Stimulated activated CD4-positive, alpha-beta T cell treated with anti-CD3 and anti-CD28 coated beads, Interleukin-2, amount 100 ng/mL, for 48 hours (primary cell): ENCODE results near the gene DCPS.
A peak's percentile ranks its signal among the peaks of the same experiment; 100 is the strongest.
"Not testable (repeated sequence)": the region's sequence is repeated elsewhere in the genome, so short reads cannot be mapped to it uniquely, and the experiment has no call there.

ENCODE experiments used
- DNase-seq, 2 donors: peaks; one replicate each; pipeline ENCODE4 v3.0.0-alpha.2; 2020

DCPS gene

DNA sequence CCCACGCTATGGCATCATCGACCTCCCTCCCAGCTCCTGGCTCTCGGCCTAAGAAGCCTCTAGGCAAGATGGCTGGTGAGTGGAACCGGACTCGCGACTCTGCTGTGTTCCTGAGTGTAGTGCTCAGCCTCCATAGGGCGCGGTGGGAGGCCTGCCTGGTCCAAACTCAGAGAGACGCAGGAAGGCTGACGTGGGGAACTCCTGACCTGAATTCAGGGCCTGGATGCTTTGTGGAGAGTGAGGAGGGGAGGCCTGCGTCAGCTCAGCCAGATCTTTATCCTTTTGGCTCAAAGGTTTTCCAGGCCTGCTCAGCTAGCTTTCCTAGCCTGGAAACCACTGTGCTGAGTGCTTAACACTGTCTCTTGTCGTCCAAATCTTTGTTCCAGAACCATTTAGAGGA is 13.0 kb upstream of the DCPS start:
- DNase-seq, result no peak

DNA sequence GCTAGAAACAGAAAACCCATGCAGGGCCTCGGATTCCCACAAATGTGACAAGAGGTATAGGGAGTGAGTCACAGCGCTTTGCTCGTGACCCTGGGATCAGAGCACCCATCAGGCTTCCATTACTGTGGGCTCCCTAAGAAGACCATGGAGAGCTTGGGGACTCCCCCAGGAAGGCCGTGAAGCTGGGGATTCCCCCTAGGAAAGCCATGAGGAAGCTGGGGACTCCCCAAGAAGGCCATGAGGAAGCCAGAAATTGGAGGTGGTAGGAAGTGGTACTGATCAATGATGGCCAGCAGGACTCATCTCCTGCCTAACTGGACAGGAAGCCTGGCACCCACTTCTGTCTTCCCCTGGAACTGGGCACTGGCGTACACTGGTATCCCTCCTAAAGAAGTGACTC is 10.1 kb upstream of the DCPS start:
- no peak for DNase-seq

DNA sequence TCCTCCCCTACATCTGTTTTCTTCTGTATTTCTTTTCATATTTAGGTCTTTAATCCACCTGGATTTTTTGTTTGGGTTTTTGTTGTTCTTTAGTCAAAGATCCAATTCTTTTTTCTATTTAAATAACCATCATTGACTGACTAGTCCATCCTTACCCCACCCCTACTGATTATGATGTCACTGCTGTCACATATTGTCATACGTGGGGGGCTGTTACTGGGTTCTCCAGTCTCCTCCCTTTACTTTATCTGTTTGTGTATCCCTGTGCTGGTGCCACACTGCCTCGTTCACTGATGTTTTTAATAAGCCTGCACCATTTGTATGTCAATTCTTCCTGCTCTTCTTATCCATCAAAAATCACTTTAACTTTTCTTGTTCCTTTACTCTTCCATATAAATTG is 6.9 kb upstream of the DCPS start:
- no peak for DNase-seq

DNA sequence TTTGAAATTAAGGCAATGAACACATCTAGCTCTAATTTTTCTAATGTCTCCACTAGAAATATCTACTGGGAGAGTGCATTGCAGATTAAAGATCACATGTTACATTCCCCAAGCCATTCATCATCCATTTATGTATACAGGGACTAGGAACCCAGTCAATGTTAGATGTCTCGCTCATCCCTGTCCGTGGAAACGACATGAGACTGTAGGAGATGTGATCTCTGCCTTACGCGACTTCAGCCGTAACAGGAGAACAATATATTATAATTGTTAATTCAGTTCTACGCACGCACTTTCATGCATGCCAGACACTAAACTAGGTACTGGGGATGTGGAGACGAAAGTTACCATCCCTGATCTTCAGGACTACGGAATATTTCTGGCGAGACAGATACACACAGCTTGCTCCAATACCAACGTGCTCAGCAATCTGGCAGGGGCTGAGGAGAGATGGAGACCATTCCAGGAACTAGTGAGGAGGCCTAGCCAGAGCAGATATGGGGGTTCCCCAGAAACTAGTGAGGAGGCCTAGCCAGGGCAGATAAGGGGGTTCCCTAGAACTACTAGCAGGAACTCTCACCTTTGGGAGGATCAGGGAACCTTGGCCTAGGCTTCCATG is 706 bp downstream of the DCPS start:
- no peak for DNase-seq

DNA sequence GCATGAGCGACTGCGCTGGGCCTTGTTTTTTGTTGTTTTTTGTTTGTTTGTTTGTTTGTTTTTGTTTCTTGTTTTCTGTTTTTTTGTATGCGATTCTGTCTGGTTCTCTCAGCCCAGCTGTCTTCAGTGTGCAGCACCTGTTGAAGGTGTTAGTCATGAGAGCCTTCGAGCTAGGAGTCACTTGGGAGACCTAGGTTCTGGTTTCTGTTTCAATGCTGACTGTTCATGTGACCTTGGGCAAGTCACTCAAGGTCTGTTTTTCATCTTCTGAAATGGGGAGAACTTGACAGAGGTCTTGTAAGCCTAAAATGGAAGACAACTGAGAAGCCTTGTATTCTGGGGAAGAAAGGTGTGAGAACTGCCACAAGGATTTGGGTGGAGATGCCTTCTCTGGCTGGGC is 1.8 kb downstream of the DCPS start:
- DNase-seq, result no peak

DNA sequence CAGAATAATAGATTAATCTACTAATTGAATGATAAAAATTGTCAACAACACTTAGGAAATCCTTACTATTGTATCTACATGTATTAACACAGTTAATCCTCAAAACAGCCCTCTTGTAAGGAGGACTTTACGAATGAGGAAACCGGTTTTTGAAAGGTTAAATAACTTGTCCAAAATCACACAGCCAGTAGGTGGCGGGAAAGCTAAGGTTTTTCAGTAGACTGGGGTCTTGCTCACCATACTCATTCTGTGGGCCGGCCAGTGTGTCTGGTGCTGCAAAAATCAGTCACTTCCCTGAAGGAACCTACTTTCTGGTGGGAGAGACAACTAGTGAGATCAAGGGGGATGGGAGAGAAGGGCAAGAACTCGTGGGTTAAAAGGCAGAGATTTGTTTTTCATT is 3.8 kb downstream of the DCPS start:
- DNase-seq, result no peak

DNA sequence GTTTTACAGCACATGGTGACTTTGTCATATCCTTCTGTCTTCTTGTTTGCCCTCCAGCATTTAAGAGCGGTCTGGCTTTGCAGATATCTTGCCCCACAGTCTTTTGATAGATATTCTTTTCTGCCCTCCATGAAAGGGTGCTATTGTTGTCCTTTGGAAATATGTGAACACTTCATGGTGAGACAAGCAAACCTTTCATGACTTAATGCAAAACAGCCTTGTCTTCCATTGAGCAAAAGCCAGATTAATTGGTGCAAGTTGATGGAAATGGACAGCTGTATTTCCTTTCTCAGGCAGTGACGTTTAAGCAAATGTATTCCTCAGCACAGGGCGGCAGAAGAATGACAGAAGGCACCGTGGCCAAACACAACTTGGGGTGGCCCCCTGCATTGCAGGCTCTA is 4.4 kb downstream of the DCPS start:
- no peak for DNase-seq

DNA sequence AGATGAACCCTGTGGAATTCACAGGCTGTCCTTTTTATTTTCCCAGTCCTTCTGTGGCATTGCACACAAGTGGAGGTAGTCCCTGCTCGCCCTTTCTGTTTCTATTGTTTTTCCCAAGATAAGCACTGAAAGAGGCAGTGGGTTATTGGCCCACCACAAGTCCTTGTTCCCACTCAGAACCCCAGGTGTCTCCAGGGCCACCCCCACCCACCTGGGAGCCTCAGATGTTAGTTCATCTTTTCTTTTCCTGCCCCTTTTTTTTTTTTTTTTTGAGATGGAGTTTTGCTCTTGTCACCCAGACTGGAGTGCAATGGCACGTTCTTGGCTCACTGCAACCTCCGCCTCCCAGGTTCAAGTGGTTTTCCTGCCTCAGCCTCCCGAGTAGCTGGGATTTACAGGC is 4.9 kb downstream of the DCPS start:
- DNase-seq, result not testable (repeated sequence)

DNA sequence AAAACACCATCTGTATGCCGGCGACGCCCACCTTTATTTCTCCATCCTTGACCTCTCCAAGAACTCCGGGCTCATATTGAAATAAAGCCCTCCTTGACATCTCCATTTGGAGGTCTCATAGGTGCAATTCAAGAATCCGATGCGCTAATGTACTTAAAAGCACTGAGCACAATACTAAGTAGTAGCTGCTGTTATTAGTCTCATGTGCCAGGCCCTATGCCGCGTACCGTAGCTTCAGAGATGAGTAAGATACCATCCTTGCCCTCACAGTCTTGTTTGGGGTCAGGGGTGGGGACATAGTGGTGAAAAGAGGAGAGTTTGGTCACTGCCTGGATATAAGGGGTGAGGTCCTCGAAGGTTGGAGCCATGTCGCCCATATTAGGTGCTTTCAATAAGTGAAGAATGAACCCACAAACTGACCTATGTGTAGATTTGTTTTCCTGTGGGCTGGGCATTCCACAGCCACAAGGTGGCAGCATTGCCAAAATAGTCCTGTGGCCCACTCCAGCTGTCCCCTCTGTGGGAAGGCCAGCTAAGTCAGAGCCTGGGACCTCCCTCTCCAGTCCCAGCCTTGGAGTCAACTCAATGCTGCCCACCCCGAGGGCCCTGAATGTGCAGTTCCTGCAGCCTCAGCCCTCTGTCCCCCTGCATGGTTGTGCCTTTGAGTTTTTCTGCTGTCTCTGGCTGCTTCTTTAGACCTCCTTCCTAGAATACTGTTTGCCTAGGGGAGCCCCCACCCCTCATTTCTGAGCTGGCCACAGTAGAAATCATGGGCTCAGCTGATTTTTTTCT is 6.5 kb downstream of the DCPS start:
- DNase-seq, result peak; percentile 51 to 53

DNA sequence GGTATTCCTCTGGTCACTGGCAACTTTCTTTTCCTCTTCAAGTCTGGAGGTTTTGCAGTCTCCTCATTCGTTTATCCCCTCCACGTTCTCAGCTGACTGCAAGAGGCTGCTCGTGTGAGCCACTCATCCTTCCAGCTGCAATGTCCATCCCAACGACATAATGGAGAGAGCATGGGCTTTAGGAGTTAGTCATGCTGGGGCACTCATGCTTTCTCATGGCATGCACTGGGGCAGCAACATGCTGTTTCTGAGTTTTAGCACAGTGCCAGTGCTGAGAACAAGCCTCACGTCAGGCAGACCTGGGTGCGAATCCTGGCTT is 7.1 kb downstream of the DCPS start:
- DNase-seq, result no peak

DNA sequence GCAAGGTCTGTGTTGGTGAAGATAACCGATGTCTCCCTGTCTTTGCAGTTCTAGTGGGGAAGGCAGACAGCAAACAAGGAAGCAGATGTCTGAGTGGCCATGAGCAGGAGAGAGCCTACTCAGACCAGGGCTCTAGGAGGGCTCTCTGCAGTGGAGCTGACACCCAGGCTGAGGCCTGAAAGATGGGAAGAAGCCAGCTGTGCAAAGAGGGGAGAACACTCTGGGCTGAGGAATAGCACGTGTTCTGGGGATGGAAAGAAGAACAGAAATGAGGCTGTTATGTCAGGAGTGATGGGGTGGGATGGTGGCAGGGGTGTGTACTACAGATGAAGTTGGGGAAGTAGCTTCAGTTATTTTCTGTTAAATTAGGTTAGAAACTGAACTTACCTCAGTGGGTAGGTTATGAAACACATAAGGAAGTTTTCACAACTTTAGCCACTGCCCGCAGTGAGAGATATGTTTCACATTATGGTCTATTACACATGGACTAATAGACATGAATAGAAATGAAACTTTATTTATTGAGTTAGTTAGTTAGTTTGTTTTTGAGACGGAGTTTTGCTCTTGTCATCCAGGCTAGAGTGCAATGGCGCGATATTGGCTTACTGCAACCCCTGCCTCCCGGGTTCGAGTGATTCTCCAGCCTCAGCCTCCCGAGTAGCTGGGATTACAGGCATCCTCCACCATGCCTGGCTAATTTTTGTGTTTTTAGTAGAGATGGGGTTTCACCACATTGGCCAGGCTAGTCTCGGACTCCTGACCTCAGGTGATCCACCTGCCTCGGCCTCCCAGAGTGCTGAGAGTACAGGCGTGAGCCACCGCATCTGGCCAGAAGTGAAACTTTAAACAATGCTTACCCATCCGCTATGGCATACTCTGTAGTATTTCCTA is 7.8 kb downstream of the DCPS start:
- no peak for DNase-seq

DNA sequence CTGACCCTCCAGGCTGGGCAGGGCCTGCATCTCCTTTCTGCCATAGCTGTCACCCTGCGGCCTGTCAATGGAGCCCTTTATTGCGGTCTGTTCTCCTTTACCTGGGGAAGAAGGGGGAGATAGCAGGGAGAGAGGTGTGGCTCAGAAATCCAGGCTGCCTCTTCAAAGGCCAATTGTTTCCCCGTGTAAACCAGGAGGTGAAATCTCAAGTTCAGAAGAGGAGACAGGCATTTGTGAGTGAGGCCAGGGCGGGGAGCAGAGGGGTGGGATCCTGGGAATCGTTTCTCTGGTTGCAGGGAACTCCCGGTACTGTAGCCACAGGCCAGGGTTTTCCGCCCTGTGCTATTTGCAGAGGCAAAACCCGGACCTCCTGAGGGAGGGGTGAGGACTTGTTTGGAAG is 9.1 kb downstream of the DCPS start:
- DNase-seq, result no peak

DNA sequence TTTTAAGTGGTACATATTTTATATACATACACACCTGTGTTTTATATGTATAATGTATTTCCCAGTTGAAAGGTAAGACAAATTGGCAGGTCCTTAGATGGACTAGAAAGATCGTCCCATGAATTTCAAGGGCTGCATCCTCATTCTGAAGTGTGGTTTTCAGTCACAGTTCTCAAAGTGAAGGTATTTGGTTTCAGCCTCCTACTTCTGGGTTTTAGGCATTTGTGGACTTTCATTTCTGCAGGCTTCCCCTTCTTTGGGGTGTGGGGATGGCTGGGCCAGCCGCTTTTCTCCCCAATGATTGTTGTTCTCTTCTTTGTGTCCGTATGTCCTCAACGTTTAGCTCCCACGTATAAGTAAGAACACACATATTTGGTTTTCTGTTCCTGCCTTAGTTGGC is 10.0 kb downstream of the DCPS start:
- DNase-seq, result no peak

DNA sequence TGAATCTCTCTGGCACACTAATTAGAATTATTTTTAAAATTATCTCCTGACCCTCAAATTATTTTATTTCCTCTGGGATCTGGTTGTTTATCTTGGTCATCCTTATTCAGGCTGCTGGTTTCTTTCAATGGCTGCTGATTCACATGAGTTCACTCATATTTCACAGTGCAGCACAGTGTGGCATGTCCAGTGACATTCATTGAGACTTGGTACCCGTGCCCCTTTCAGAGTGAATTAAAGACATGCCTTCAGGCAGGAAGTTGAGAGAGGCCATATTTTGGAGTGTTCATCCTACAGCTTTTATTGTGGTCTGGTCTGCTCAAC is 13.5 kb downstream of the DCPS start:
- DNase-seq, result no peak

DNA sequence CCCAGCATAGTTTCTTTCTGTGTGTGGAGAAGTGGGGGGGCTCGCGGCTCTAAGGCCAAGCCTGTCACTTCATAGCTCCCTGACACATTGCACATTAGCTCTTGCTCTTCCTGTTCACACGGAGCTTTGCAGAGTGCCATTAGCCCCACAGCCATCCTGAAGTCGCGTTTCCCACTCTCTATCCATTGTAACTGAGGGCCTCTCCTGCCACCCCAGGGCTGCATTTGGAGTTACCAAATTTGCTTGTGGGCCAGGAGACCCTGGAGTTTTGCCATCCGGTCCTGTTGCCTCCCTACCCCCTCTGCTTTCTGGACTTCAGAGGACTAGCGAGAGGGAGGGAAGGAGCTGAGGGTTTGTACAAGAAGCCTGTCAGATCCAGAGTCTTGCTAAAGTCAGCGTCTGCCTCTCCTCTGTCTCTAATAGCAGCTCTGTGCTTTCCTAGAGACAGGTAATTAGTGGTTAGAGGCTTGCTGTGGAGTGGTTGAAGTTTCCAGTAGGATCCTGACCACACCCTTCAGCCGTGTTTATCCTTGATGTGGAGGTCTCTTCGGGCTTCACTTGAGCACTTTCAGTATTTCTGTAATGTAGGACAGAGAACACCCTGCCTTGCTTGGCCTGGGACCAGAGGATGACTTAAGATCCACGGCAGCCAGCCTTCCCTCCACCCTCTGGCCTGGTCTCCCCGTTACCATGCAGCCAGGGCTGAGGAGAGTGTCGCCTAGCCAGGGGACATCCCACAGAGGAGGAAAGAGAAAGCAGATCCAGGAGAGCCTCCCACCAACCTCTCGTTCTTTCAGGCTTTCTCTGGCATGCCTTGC is 14.1 kb downstream of the DCPS start:
- DNase-seq, result no peak

DNA sequence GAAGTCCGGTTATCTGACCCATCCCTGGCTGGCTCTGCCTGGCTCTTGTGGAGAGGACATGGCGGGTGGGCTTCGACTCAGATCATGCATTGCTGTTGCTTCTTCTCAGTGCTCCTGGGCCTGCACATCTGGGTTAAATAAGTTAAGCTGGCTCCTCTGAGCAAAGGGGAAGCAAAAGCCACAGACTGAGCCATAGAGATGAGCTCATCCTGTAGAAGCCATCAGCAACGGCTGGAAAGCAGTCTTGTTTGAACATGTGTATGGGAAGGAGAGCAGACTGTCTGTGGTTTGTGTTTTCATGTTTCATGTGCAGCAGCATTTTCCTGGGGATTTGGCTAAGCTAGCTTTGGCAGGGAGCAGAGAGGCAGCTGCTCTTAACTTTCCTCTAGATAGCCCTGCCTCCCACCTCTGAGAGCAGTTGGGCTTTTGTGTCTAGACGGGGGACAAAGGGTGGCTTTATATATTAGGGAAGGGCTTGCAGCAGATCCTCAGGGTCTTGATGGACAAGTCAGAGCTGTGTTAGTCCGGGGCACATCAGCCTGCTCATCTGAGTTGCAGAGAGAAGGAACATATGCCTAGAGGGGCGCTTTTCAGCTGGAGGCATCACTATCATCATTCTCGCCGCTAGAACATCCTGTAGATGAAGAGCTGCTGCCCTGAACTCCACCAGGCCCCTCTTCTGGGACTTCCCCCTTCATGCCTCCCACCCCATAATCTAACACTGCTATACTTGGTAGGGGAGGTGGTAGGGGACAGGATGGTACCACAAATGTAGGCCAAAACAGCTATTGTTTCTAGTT is 14.9 kb downstream of the DCPS start:
- DNase-seq, result no peak

DNA sequence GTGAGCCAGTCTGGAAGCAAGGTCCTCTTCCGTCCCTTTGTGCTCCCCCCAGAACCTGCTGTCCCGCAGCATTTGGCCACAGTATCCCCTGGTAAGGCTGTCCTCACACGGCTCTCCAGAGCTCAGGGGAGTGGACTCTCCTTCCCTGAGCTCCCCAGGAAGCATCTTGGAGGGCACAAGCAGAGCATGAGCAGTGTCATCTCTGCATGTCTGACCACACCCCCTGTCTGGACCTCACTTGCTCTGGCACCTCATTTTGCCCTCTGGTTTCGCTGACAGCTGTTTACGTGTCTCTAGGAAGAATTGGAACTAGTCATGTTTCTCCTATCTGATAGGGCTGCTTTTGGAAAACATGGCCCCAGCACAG is 15.5 kb downstream of the DCPS start:
- DNase-seq, result no peak

DNA sequence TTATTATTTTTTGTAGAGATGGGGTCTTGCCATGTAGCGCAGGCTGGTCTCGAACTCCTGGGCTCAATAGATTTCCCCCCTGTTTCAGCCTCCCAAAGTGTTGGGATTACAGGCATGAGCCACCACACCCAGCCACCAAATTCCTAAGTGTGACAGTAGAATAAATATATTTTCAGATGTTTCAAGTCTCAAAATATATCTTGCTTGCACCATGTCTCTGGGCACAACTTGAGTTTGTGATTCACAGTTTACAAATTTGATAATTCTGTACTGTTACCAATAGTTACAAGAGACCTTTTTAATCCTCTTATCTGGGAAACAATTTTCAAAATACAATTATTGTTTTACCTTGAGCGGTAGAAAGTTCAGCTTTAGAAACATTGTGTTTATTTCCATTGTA is 19.1 kb downstream of the DCPS start:
- no peak for DNase-seq

DNA sequence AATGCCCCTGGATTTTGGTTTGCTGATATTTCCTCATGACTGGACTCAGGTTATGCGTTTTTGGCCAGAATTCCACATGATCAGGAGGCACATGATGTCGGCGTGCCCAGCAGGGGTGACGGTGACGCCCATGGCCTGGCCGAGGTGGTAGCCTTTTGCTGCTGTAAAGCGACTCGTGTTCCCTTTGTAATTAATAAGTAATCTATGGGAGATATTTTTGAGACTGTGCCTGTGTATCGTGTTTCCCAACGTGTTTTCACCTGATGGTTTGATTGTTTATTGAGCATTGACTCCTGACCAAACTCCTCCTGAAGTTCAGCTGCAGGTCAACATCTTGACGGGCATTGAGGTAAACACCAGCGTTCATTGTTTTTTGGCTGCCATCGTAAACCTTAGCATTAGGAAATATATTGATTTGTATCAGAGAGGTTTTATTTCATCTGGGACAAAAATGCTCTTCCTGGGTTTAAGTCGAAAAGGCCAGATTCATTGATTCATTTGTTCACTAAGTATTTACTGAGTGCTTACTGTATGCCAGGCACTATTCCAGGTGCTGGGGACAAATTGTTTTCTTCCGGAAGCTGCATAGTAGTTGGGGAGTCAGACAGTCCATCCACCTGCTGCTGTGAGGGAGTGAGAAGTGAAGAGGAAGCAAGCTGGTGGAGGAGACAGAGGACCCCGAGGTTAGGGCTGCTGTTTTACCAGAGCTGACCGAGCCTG is 23.6 kb downstream of the DCPS start:
- DNase-seq, result no peak

DNA sequence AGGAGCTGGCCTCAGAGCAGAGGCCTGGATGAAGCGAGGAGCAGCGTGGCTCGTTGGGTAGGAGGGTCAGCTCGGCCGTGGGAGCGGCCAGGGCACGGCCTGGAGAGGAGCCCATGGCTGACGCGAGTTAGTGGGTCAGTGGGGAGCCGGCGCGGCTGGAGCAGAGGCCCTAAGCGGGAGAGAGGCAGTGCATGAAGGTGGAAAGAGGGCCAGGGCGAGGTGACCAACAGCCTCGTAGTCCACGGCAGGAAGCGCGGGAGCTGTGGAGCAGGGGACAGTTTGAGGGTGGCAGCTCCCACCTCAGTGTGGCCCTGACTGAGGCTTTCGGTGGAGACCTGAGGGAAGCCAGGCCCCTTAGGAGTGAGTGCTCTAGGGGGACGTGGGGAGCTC is 24.1 kb downstream of the DCPS start:
- DNase-seq, result no peak

DNA sequence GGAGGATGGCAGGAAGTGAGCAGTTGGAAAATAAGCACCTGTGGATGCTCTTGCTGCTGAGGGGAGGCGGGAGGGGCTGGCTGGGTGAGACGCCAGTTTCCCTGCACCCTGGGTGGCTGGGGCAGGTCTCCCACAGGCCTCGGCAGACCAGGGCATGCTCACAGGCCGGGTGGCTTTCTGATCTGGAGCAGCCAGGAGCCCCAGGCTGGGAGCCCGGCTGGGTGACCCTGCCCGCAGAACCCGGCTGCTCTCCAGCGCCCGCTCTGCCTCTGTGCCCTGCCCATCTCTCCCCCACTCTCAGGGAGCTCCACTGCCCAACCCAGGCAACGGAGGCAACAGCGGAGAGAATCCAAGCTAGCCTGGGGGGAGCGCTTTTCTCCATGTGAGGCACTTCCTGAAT is 24.6 kb downstream of the DCPS start:
- no peak for DNase-seq
